ENCODE data around the gene CFAP54. TPM values are rescaled to one million over a fixed set of nuclear protein-coding genes. Genes with fewer than 3 reads are reported as not detected.
"Not testable (repeated sequence)": the region's sequence is repeated elsewhere in the genome, so short reads cannot be mapped to it uniquely, and the experiment has no call there.

CFAP54 gene
- total RNA-seq, 1 experiment from 2014 or later: 0.51 TPM

DNA sequence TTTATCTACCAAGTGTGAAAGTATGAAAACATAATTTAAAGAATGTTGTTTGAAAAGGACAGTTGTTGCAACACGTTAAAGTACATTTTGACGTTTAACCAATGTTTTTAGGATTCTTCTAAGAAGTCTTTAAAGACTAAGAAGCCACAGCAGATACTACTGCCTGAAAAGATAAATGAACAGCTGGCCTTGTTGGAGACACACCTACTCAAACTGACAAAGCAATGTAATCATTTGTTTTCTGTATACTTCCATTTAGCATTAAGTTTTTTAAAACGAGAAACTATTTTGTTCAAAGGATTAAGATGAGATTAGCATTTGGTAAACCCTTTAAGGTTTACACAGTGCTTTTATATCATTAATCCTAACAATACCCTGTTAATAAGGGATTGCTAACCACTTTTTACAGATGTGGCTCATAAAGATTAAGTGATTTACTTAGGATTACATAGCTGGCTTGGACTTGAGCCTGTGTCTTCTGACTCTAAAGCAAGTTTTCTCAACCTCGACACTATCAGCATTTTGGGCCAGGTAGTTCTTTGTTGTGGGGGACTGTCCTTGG is 134.4 kb downstream of the CFAP54 start:
- no peak for DNase-seq (ENCODE audit: low read depth)

DNA sequence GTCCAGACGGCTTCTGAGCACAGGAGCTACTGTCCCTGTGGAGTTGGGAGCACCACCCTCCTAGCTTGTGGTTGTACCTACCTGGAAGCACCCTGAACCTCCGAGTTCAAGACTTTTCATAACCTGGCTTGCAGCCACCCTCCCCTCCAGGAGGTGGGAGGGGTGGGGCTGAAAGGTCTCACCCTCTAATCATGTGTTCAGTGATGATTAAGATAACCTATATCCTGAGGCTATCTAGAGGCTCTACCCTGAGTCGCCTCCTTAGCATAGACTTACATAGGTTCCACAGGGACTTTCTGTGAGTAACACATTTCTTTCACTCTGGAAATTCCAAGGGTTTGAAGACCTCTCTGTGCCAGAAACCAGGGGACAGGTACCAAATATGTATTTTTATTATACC is 146.5 kb downstream of the CFAP54 start:
- DNase-seq (ENCODE audit: low read depth): peak; percentile 6

DNA sequence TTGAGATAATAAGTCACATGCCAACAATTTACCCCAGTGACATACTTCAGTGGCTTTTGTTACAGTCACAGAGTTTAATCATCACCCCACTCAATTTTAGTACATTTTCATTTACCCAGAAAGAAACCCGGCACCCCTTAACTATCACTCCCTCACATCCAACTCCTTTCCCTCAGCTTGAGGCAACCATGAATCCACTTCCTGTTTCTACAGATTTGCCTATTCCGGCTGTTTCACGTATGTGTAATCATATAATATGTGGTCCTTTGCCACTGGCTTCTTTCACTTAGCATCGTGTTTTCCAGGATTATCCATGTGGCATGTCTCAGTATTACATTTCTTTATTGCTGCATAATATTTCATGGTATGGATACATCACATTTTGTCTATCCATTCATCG is 147.5 kb downstream of the CFAP54 start:
- no peak for DNase-seq (ENCODE audit: low read depth)

DNA sequence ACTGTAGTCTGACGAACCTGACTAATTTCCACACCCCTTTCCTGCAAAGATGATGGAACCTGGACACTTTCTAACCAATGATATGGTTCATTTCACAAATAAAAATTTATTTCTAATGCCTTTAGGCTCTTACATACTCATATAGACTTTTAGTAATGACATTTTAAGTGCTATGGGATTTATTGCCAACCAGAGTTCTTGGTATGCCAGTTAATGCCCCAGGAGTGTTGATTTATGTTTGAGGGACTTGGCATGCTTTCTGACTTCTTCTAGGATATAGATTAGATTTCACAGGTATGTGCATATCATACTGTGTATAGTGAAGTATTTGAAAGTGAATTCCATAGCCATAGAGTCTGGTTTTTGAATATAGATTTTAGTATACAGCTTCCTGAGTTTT is 159.5 kb downstream of the CFAP54 start:
- DNase-seq (ENCODE audit: low read depth): no peak

DNA sequence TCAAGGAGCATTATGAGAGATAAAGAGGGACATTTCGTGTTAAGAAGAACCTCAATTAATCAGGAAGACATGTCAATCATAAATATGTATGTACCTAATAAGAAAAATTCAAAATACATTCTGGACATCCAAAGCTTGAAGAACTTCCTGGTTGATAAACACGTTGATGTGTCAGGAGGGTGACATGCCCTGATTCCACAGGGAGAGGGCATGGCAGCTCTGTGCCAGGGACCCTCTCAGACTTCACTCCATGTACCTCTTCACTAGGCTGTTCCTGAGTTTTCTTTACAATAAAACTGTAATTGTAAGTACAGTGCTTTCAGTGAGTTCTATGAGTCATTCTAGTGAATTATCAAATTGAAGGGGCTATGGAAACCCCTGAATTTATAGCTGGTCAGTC is 163.5 kb downstream of the CFAP54 start:
- no peak for DNase-seq (ENCODE audit: low read depth)

DNA sequence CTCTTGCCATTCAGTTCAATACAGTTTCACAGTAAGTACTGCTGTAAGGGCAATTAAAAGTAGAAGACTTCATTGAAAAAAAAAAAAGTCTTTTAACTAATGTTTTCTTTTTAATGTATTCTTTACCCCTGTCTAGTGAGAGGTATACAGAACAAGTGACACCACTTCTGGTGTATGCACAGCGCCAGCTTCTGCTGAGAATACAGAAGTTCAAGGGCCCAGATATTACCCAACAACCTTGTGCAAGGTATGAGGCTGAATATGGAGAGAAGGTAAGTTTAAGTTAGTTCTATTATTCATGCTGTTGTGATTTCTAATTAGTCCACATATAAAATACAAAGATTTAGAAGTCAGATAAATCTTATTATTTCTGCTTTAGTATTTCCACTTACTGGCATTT is 168.7 kb downstream of the CFAP54 start:
- no peak for DNase-seq (ENCODE audit: low read depth)

DNA sequence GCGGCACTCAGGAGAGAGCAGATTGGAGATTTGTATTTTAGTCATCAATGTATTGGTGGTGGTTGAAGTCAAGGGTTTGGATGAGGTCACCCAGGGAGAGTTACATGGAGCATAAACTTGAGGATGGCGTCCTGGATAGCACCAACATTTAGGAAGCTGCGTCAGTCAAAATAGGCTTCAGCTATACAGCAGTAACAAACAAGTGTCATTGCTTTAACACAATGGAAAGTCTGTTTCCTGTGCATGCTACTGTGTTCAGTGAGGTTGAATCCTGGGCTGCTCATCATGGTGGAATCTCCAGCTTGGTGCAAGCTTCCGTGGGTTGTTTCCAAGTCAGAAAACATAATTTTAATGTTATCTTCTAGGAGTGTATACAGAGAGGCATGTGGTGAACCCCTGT is 180.4 kb downstream of the CFAP54 start:
- no peak for DNase-seq (ENCODE audit: low read depth)

DNA sequence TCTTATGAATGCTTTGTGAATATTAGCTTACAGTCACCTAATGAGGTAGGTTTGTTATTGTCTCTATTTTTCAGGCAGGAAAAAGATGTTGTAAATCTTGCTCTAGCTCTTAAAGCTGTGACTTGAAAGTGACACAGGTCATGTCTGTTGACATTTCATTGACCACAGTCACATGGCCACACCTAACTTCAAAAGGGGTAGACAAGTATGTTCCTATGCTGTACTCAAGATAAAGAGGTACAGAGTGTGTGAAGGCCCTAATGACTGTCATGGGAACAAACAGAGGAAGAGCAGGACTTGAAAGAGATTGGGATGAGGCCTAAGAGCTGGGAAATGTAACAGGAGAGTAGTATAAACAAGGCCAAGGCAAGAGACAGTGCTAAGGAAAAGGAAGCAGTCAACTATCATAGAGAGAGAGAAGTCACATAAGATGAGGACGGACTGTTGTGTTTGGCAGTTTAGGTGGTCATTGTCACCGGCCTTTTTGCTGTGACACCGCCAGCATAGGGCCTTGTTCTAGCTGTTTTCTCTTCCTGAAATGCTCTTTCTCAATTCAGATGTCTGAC is 181.0 kb downstream of the CFAP54 start:
- DNase-seq (ENCODE audit: low read depth): no peak

DNA sequence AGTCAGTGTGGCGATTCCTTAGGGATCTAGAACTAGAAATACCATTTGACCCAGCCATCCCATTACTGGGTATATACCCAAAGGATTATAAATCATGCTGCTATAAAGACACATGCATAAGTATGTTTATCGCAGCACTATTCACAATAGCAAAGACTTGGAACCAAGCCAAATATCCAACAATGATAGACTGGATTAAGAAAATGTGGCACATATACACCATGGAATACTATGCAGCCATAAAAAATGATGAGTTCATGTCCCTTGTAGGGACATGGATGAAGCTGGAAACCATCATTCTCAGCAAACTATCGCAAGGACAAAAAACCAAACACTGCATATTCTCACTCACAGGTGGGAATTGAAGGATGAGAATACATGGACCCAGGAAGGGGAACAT is 186.1 kb downstream of the CFAP54 start:
- not testable (repeated sequence) for DNase-seq (ENCODE audit: low read depth)

DNA sequence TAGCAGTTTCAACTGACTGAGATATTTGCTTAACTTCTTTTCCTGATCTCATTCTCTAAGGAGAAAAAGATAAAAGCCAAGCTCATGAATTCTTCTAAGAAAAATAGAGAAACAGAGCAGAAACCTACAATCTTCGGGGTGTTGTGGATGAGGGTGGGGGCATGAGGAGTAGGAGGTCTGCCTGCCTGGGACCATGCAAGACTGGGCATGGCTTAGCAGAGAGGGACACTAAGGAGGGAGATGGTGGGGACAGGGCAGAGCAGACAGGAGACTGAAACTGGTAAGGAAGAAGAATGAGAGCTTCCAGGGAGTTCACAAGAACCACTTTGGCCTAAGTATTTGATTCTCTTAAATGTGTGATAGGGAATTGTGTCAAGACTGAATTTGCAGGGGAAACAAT is 188.0 kb downstream of the CFAP54 start:
- DNase-seq (ENCODE audit: low read depth): no peak

DNA sequence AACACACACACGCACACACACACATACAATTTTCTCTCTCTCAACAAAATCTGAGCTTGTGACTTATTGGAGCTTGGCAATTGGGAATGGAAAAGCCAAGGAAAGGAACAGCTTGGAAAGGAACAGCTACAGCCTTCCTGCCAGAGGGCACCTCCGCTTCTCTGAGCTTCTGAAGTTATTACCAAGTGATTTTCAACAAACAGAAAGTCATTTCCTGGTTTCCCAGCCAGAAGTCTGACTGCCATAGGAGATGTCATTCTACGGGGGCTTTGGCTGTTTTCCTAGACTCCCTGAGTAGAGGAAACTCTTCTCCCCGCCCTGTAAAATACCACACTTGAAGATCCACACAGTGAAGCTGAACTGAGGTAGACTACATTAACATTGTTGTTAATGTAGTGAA is 198.3 kb downstream of the CFAP54 start:
- peak; percentile 21 for DNase-seq (ENCODE audit: low read depth)

DNA sequence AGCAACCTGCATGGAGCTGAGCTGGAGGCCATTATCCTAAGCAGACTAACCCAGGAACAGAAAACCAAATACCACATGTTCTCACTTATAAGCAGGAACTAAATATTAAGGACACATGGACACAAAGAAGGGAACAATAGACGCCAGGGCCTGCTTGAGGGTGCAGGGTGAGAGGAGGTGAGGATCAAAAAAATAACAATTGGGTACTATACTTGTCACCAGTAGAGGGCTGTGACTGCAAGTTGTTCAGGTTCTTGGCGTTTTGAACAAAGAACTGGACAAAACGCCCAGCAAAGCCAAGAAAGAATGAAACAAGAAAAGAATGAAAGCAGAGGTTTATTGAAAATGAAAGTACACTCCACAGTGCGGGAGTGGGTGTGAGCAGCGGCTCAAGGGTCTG is 209.1 kb downstream of the CFAP54 start:
- DNase-seq (ENCODE audit: low read depth): no peak

DNA sequence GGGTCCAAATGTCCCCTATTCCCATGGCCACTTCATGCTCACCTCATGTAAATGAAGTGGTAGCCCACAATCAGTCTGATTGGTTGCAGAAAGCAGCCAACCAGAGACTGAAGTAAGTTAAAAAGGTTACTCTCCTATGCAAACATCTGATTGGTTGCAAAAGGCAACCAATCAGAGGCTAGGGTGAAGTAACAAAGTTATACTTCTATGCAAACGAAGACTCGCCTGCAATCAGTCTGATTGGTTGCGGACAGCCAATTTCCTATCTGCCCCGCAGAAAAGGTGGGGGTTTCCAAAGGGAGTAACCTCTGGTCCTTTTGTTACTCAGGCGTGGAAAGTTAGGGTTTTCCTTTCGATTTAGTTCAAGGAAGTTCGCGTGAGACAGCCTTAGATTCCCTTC is 209.6 kb downstream of the CFAP54 start:
- peak; percentile 5 for DNase-seq (ENCODE audit: low read depth)

DNA sequence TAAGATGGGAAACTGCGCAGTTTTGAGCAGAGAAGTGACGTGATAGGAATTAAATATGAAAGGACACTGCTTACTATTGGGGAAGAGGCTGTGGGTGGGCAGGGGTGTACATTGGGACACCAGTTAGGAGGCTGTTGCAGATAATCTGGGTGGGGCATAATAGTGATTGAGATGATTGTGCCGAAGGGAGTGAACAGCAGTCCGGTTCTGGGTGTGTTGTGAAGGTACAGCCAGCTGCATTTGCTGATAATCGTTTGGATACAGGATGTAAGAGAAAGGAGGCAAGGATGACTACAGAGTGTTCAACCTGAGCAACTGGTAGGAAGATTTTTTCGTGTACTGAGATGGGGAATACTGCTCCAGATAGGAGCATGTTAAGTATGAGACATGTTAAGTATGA is 212.5 kb downstream of the CFAP54 start:
- DNase-seq (ENCODE audit: low read depth): no peak

DNA sequence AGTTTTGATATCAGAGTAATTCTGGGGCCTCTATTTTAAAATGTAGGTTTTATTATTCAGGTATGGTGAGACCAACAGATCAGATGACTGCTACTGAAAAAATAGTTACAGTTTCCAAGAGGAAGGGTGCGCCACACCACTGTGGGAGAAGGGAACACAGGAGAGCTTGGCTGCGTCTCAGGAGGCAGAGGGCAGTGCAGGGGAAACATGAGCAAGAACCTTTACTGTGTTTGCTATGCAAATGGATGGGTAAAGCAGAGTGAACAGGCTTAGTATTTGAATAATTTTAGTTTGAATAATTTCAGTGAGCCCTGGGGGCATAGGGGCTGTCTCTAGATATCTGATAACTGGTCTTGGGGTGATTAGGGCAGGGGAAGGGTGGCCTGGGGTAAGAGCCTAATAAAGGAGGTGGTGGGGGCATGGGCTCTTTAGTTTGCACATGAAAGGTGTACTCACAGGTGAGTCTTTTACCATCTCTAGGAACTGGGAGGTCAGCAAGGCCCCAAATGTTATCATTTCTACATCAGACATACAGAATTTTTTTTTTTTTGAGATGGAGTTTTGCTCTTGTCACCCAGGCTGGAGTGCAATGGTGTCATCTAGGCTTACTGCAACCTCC is 220.9 kb downstream of the CFAP54 start:
- no peak for DNase-seq (ENCODE audit: low read depth)

DNA sequence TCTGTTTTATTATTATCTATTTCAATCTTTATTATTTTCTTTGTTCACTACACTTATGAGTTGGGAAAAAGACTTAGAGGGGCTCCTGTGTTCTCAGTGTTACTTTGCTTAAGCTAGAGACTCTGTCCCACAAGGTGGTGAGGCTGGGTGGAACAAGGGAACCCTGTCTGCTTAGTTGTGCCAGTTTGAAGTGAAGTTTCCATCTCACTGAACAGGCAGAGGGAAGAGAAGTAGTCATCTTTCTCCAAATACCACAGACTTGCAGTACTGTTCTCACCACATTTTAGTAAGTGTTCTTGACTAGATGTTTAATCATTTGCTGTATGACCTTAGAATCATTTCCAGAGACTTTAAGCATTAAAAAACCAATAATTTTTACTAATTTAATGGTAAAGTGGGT is 222.0 kb downstream of the CFAP54 start:
- no peak for DNase-seq (ENCODE audit: low read depth)

DNA sequence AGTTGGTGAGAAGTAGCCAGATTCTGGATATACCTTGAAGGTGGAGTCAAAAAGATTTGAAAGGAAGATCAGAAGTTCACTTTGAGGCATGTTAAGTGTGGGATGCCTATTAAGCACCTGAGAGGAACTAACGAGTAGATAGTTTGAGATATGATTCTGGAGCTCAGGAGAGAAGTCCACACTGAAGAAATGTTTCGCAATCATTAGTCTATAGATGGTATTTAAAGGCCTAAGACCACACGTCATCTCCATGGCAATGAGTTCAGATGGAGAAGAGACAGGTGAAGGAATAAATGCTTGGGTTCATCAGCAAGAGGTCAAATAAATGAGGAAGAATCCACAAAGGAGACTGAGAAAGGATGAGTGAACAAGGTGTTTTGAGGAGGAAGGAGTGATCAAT is 224.8 kb downstream of the CFAP54 start:
- DNase-seq (ENCODE audit: low read depth): no peak

DNA sequence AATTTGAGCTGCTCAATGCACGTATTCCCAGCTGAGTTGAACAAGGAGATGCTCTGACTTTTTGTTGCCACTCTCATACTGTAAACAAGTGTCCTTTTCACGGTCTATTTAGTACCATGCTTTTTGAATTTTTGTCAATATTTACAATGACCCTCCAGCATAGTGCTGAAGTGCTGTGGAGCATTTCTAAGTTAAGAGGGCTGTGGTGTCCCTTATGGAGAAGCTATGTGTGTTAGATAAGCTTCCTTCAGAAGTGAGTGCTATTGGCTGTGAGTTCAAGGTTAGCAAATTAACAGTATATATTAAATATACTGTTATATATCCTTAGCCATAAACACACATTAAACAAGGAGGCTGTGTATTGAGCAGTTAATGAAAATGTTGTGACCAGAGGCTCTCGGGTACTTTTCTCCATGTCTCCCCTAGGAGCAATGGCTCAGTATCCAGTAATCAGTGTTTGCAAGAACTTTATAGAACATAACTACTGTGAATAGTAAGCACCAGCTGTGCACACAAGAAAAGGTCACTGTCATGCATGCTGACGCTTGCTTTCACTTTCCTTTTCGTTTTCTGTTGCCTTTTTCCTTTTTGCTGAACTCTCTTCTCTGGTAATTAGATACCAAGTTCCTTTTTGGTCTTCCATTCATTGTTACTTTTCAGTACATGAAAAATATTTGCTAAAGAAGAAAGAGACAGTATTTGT is 230.4 kb downstream of the CFAP54 start:
- peak; percentile 67 for DNase-seq (ENCODE audit: low read depth)

DNA sequence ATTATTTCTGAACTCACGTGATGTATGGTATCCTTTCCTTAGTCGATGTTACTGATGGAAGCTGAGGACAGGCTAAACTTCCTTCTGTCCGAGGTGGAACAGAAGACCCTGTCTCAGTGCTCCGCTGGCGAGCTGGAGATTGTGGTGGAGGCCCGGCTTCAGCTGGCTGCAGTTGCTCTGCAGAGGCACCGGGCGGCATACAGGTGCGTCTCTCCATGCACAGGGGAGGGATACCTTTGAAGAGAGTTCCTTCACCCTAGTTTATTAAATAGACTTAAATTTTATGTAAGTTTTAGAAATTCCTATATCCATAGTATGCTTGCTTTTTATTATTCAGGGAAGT is 231.0 kb downstream of the CFAP54 start:
- peak; percentile 63 for DNase-seq (ENCODE audit: low read depth)

DNA sequence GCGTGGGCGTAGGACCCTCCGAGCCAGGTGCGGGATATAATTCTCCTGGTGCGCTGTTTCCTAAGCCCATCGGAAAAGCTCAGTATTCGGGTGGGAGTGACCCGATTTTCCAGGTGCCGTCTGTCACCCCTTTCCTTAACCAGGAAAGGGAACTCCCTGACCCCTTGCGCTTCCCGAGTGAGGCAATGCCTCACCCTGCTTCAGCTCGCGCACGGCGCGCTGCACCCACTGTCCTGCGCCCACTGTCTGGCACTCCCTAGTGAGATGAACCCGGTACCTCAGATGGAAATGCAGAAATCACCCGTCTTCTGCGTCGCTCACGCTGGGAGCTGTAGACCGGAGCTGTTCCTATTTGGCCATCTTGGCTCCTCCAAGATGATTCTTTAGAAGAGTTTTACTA is 240.1 kb downstream of the CFAP54 start:
- DNase-seq (ENCODE audit: low read depth): not testable (repeated sequence)

DNA sequence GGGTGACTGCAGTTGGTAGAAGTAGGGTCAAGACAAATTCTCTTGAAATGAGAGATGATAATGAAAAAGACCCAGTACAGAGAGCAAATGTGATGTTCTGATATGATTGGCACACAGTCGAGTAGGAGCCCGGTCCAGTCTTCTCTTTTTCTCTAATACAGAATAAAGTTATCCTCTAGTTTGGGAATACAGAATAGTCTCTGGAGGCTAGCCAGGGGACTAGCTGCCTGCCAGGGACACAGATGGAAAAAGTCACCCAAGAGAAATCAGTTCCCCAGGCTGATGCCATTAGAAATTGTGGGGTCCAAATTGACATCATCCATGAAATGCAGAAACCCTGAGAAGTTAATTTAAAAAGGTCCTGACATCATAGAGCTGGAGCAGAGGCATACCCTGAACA is 240.5 kb downstream of the CFAP54 start:
- no peak for DNase-seq (ENCODE audit: low read depth)

DNA sequence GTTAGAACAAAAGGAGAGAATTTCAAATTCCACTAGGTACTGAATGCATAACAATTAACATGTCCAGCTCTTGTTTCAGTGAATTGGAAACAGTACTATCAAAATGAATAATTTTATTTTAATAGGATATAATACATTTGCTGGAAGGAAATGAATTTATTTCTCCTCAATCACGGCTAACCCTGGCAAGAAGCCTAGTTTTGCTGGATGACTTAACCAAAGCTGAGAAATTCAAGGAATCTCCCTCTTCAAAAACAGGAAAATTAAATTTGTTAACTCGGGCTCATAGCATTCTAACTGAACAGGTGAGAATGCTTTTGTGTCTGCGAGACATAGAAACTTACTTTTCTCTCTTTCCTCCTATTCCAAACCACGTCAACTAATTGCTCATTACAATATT is 254.2 kb downstream of the CFAP54 start:
- no peak for DNase-seq (ENCODE audit: low read depth)

DNA sequence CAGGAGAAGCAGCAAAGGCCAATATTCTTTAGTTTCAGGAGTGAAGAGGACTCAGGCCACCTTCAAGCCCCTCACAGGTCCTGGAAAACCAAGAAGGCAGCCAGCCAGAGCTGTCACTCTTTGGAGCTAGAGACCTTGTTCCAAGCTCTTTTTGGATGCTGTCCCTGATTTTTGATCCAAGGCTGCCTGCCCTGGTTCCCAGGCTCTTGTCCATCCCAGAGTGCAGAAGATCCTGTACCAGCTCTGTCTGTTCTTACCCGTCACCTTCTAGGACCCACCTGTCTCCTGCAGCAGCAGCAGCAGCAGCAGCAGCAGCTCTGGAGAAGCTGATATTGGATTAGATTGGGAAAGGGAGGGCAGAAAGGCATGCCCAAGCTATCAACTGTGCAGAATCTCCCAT is 260.6 kb downstream of the CFAP54 start:
- no peak for DNase-seq (ENCODE audit: low read depth)
